Kidney epithelial cell (primary cell): ENCODE results near the gene FGFR3. TPM values are rescaled to one million over a fixed set of nuclear protein-coding genes. Genes with fewer than 3 reads are reported as not detected.

Source experiments
- DNase-seq: peaks from one replicate; pipeline ENCODE4 v3.0.0-alpha.2; 2010; ENCODE audit warnings: low read depth
- H3K27me3 ChIP-seq: 2 replicates; pipeline ENCODE4 v1.6.0; 2011; ENCODE audit warnings: low read length; ENCODE audit not compliant: control insufficient read depth, insufficient read depth
- H3K36me3 ChIP-seq: 2 replicates; pipeline ENCODE4 v1.5.1; 2011; ENCODE audit warnings: low read length; ENCODE audit not compliant: control insufficient read depth, insufficient read depth
- H3K4me3 ChIP-seq: 2 replicates; pipeline ENCODE4 v1.5.1; 2011; ENCODE audit warnings: low read depth, mild to moderate bottlenecking, control low read depth, low read length
- CTCF ChIP-seq: IDR thresholded peaks from 2 replicates; pipeline ENCODE4 v1.5.1; 2011; ENCODE audit warnings: mild to moderate bottlenecking, moderate library complexity, low read length, control low read depth, inconsistent platforms; ENCODE audit not compliant: insufficient read depth, poor library complexity, severe bottlenecking
- total RNA-seq: library from RNA; depleted of rRNA; stranded (reverse); fragments of >200 nt; gene quantifications from 2 replicates; pipeline ENCODE4 v1.2.3, GENCODE V29; 2015

The FGFR3 gene
- total RNA-seq, 1 donor from 2014 or later = 3.2 TPM

- DNase-seq = no peak
- Histone ChIP-seq H3K27me3 (peaks cover 5% of the 10 kb centered on the region), H3K4me3 (peak overlapping the region; percentile 92), H3K36me3 (no peaks in the 10 kb centered on the region)
- TF ChIP-seq CTCF = no peak
Observed at GRCh38 chr4:1856943-1857699, 64.0 kb downstream of the FGFR3 start.

- Histone ChIP-seq H3K4me3 (no peak overlapping the region), H3K36me3 (no peaks in the 10 kb centered on the region), H3K27me3 (peaks cover 10% of the 10 kb centered on the region)
- no peak for TF ChIP-seq CTCF
- DNase-seq = no peak
Observed at GRCh38 chr4:1857931-1858330, 64.8 kb downstream of the FGFR3 start.

Other genes with a start within 250 kb of the FGFR3 start
- 1.1 and 5.2 TPM in 2 replicates for gene FAM53A, start 109.0 kb upstream of the FGFR3 start, total RNA-seq
- 66.0 and 74.8 TPM in 2 replicates for gene SLBP, start 81.0 kb upstream of the FGFR3 start, total RNA-seq
- 63.5 and 66.1 TPM in 2 replicates for gene TMEM129, start 72.0 kb upstream of the FGFR3 start, total RNA-seq
- gene TACC3, start 71.8 kb upstream of the FGFR3 start, total RNA-seq = 13.9 and 15.3 TPM in 2 replicates
- 41.5 and 49.0 TPM in 2 replicates for gene LETM1, start 62.9 kb downstream of the FGFR3 start, total RNA-seq
- gene NSD2, start 78.1 kb downstream of the FGFR3 start, total RNA-seq = 62.4 and 68.5 TPM in 2 replicates
- gene NELFA, start 215.7 kb downstream of the FGFR3 start, total RNA-seq = 31.2 and 31.9 TPM in 2 replicates